Hepatocyte (in vitro differentiated cells): ENCODE data around the gene NUAK2.

Source experiments
- CTCF ChIP-seq: fragments of 200-600 bp; sonication (generic); IDR thresholded peaks from 2 replicates; pipeline ENCODE4 v1.5.1; 2016; ENCODE audit warnings: antibody characterized with exemption, mild to moderate bottlenecking; ENCODE audit not compliant: poor library complexity
- EZH2 ChIP-seq: fragments of 200-600 bp; sonication (generic); IDR thresholded peaks from 2 replicates; pipeline ENCODE4 v1.6.1; 2016; ENCODE audit warnings: antibody characterized with exemption, mild to moderate bottlenecking, borderline replicate concordance
- EZH2phosphoT487 ChIP-seq: fragments of 200-600 bp; sonication (generic); IDR thresholded peaks from one replicate; pipeline ENCODE4 v1.6.1; 2018; ENCODE audit warnings: antibody characterized with exemption, mild to moderate bottlenecking, low read depth, moderate library complexity; ENCODE audit not compliant: unreplicated experiment, severe bottlenecking

GRCh38 chr1:205301842-205302588 lies 19.5 kb downstream of the NUAK2 start:
- no peak for TF ChIP-seq CTCF
- TF ChIP-seq EZH2, result no peak
- TF ChIP-seq EZH2phosphoT487, result no peak
